ES-I3 (cell line): Measurements from ENCODE around the gene UNC13B.

Experiments used
- H3K36me3 ChIP-seq: 2 replicates; pipeline ENCODE4 v1.6.1; 2013; ENCODE audit warnings: mild to moderate bottlenecking, low read length, control low read depth, moderate library complexity; ENCODE audit not compliant: insufficient read depth
- H3K4me1 ChIP-seq: 2 replicates; pipeline ENCODE4 v1.6.1; 2013; ENCODE audit warnings: mild to moderate bottlenecking, control low read depth, low read length; ENCODE audit not compliant: insufficient read depth
- H3K9ac ChIP-seq: 2 replicates; pipeline ENCODE4 v1.6.1; 2013; ENCODE audit warnings: low read depth, mild to moderate bottlenecking, low read length, moderate library complexity
- H3K9me3 ChIP-seq: 2 replicates; pipeline ENCODE4 v1.6.1; 2013; ENCODE audit warnings: mild to moderate bottlenecking, low read length, moderate library complexity; ENCODE audit not compliant: control insufficient read depth, insufficient read depth

Gene UNC13B

DNA sequence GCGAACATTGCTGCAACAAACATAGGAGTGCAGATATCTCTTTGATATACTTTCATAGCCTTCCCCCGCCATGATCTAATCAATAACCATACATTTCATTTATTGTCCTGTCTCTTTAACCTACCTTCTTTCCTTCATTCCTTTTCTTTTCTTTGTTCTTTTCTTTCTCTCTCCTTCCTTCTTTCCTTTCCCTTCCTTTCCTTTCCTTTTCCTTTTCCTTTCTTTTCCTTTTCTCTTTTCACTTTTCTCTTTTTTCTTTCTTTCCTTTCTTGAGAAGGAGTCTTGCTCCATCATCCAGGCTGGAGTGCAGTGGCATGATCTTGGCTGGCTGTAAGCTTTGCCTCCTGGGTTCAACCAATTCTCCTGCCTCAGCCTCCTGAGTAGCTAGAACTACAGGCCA lies 100.3 kb downstream of the UNC13B start:
- no peaks in the 10 kb centered on the region for H3K4me1 ChIP-seq
- H3K36me3 ChIP-seq: no peaks in the 10 kb centered on the region
- H3K9ac ChIP-seq: no peak overlapping the region
- H3K9me3 ChIP-seq: no peaks in the 10 kb centered on the region

- Histone ChIP-seq H3K36me3 (no peaks in the 10 kb centered on the region), H3K4me1 (no peaks in the 10 kb centered on the region), H3K9ac (no peak overlapping the region), H3K9me3 (no peaks in the 10 kb centered on the region)
Observed at GRCh38 chr9:35267710-35268109, 105.9 kb downstream of the UNC13B start.

GRCh38 chr9:35269919-35270318 lies 108.1 kb downstream of the UNC13B start:
- Histone ChIP-seq H3K9ac (no peak overlapping the region), H3K36me3 (no peaks in the 10 kb centered on the region)

DNA sequence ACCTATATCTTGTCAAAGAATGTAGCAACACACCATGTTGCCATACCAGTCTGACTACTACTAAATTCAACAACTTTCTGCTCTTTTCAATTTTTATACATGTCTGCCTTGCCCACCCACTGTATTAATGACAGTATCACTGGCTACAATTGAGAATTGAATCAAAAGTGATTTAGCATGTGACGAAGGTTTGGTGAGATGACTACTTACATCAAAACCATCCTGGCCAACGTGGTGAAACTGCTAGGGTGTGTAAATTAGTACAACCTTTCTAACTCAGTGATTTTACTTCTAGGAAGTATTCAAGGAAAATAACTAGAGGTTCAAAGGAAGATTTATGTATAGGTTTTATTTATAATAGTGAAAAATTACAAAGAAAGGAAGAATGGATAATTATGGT lies 109.8 kb downstream of the UNC13B start:
- Histone ChIP-seq H3K4me1 (no peaks in the 10 kb centered on the region), H3K9ac (no peak overlapping the region), H3K9me3 (no peaks in the 10 kb centered on the region), H3K36me3 (no peaks in the 10 kb centered on the region)

More at GRCh38 chr9:35269919-35270318, 108.1 kb downstream of the UNC13B start:
- Histone ChIP-seq H3K4me1 (no peaks in the 10 kb centered on the region), H3K9me3 (no peaks in the 10 kb centered on the region)

- Histone ChIP-seq H3K9ac (no peak overlapping the region), H3K4me1 (no peaks in the 10 kb centered on the region), H3K36me3 (no peaks in the 10 kb centered on the region), H3K9me3 (no peaks in the 10 kb centered on the region)
Observed at GRCh38 chr9:35272989-35273388, 111.2 kb downstream of the UNC13B start.

GRCh38 chr9:35273591-35273990 lies 111.8 kb downstream of the UNC13B start:
- H3K36me3 ChIP-seq: no peaks in the 10 kb centered on the region
- H3K4me1 ChIP-seq: no peaks in the 10 kb centered on the region

DNA sequence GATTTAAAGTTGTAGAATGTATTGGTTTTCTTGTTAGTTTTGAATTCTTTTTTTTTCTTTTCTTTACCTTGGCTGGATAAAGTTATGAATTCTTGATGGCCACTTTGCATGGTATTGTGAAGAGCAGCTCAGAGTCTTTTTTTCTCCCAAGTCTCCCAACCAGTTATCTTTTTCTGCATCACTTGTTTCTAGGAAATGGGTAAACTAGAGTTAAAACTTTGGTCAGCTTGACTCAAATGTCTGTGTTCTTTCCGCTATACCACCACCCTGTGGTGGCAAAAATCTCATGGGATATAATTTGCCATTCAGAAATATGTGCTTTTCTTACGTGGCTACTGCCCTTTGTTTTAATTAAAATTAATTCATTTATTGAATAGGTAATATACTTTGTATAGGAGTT lies 113.2 kb downstream of the UNC13B start:
- no peak overlapping the region for H3K9ac ChIP-seq
- H3K36me3 ChIP-seq: no peaks in the 10 kb centered on the region
- H3K4me1 ChIP-seq: no peaks in the 10 kb centered on the region
- H3K9me3 ChIP-seq: no peaks in the 10 kb centered on the region

More at GRCh38 chr9:35273591-35273990, 111.8 kb downstream of the UNC13B start:
- no peaks in the 10 kb centered on the region for H3K9me3 ChIP-seq
- H3K9ac ChIP-seq: no peak overlapping the region

DNA sequence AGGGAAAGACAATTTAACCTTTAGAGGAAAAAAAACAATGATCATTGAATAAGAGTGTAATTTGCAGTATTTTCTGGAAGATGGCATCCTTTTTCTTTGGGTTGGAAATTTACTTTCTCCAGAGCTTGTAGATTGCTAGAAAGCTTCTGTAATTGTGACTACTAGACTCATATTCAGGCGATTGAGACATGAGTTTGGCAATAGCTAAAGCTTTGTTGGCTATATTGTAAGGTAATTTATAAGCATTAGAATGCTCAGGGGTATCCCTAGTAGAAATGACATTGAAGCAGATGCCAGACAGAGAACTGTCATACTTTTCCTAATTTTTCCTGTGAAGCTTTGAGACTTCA lies 115.3 kb downstream of the UNC13B start:
- no peaks in the 10 kb centered on the region for H3K4me1 ChIP-seq
- H3K36me3 ChIP-seq: no peaks in the 10 kb centered on the region
- H3K9me3 ChIP-seq: no peaks in the 10 kb centered on the region
- H3K9ac ChIP-seq: no peak overlapping the region

- no peaks in the 10 kb centered on the region for H3K36me3 ChIP-seq
- H3K9ac ChIP-seq: no peak overlapping the region
- no peaks in the 10 kb centered on the region for H3K9me3 ChIP-seq
- no peaks in the 10 kb centered on the region for H3K4me1 ChIP-seq
Observed at GRCh38 chr9:35277628-35278359, 116.0 kb downstream of the UNC13B start.

DNA sequence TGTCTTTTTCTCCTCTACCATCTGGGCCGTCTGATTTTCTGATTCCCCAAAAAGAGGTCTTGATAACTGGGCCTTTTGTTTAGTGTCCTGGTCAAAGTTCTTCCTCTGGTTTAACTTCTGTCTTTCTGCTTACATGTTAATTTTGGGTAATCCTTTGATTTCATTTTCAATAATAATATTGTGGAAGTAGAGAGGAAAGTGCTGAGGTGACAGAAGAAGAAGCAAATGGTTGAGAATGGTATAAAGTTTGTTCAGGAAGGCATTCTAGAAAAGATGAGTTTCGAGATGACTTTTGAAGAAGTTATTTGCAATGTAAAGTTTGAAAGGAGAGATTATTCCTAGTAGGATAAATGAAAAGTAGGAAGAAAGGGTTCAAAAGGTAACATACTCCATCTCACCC lies 118.1 kb downstream of the UNC13B start:
- Histone ChIP-seq H3K9ac (no peak overlapping the region), H3K4me1 (no peaks in the 10 kb centered on the region), H3K9me3 (no peaks in the 10 kb centered on the region), H3K36me3 (no peaks in the 10 kb centered on the region)

GRCh38 chr9:35280399-35280798 lies 118.6 kb downstream of the UNC13B start:
- H3K9ac ChIP-seq: no peak overlapping the region
- no peaks in the 10 kb centered on the region for H3K4me1 ChIP-seq
- H3K9me3 ChIP-seq: no peaks in the 10 kb centered on the region
- no peaks in the 10 kb centered on the region for H3K36me3 ChIP-seq

GRCh38 chr9:35285731-35286130 lies 123.9 kb downstream of the UNC13B start:
- H3K4me1 ChIP-seq: no peaks in the 10 kb centered on the region
- no peak overlapping the region for H3K9ac ChIP-seq
- H3K36me3 ChIP-seq: no peaks in the 10 kb centered on the region
- H3K9me3 ChIP-seq: no peaks in the 10 kb centered on the region

DNA sequence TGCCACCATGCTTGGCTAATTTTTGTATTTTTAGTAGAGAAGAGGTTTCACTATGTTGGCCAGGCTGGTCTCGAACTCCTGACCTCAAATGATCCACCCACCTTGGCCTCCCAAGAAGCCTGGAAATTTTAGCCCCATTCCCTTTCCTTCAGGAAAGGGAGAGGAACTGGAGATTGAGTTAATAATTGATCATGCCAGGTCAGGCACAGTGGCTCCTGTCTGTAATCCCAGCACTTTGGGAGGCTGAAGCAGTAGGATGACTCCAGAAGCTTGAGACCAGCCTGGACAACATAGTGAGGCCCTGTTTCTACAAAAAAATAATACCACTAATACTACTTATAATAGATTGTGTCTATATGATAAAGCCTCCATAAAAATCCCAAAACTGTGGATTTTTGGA lies 124.6 kb downstream of the UNC13B start:
- Histone ChIP-seq H3K9ac (no peak overlapping the region), H3K4me1 (no peaks in the 10 kb centered on the region), H3K9me3 (no peaks in the 10 kb centered on the region), H3K36me3 (no peaks in the 10 kb centered on the region)

GRCh38 chr9:35287987-35288632 lies 126.3 kb downstream of the UNC13B start:
- H3K4me1 ChIP-seq: no peaks in the 10 kb centered on the region
- no peaks in the 10 kb centered on the region for H3K9me3 ChIP-seq
- H3K36me3 ChIP-seq: no peaks in the 10 kb centered on the region
- H3K9ac ChIP-seq: no peak overlapping the region

- no peak overlapping the region for H3K9ac ChIP-seq
- H3K36me3 ChIP-seq: no peaks in the 10 kb centered on the region
- H3K9me3 ChIP-seq: no peaks in the 10 kb centered on the region
- H3K4me1 ChIP-seq: no peaks in the 10 kb centered on the region
Observed at GRCh38 chr9:35288778-35289177, 127.0 kb downstream of the UNC13B start.
